Inflammatory macrophage treated with lipopolysaccharide for 1 hour (primary cell): ENCODE measurements around the gene BRAF.
A peak's percentile ranks its signal among the peaks of the same experiment; 100 is the strongest.
"Not testable (repeated sequence)": the region's sequence is repeated elsewhere in the genome, so short reads cannot be mapped to it uniquely, and the experiment has no call there.

Source experiments
- DNase-seq, 2 donors: peaks; one replicate each; pipeline ENCODE4 v3.0.0-alpha.2; 2020 to 2022

BRAF gene

GRCh38 chr7:140873434-140873833 lies 51.3 kb downstream of the BRAF start:
- DNase-seq, result no peak

- DNase-seq, result no peak
Measured at GRCh38 chr7:140870003-140870402, 54.7 kb downstream of the BRAF start.

- DNase-seq, result no peak
Measured at GRCh38 chr7:140869430-140869829, 55.3 kb downstream of the BRAF start.

- DNase-seq, result no peak
Measured at GRCh38 chr7:140867467-140868462, 57.0 kb downstream of the BRAF start.

GRCh38 chr7:140866926-140867325 lies 57.8 kb downstream of the BRAF start:
- no peak for DNase-seq

GRCh38 chr7:140864732-140865131 lies 60.0 kb downstream of the BRAF start:
- no peak for DNase-seq

- no peak for DNase-seq
Measured at GRCh38 chr7:140863867-140864266, 60.9 kb downstream of the BRAF start.

GRCh38 chr7:140863184-140863583 lies 61.5 kb downstream of the BRAF start:
- DNase-seq, result no peak

- no peak for DNase-seq
Measured at GRCh38 chr7:140857048-140857447, 67.7 kb downstream of the BRAF start.

GRCh38 chr7:140841166-140841715 lies 83.5 kb downstream of the BRAF start:
- no peak for DNase-seq

GRCh38 chr7:140831724-140832123 lies 93.0 kb downstream of the BRAF start:
- no peak for DNase-seq

GRCh38 chr7:140829720-140830119 lies 95.0 kb downstream of the BRAF start:
- no peak for DNase-seq

GRCh38 chr7:140828741-140829140 lies 96.0 kb downstream of the BRAF start:
- no peak for DNase-seq

GRCh38 chr7:140817383-140817782 lies 107.3 kb downstream of the BRAF start:
- not testable (repeated sequence) for DNase-seq

- DNase-seq, result peak; percentile 37 to 87
Measured at GRCh38 chr7:140810830-140811556, 113.7 kb downstream of the BRAF start.

GRCh38 chr7:140810385-140810784 lies 114.3 kb downstream of the BRAF start:
- no peak for DNase-seq

- no peak for DNase-seq
Measured at GRCh38 chr7:140778975-140779374, 145.8 kb downstream of the BRAF start.

GRCh38 chr7:140778568-140778967 lies 146.2 kb downstream of the BRAF start:
- no peak for DNase-seq

GRCh38 chr7:140774371-140774770 lies 150.4 kb downstream of the BRAF start:
- no peak for DNase-seq

GRCh38 chr7:140773104-140773503 lies 151.6 kb downstream of the BRAF start:
- no peak for DNase-seq

GRCh38 chr7:140771826-140772225 lies 152.9 kb downstream of the BRAF start:
- no peak for DNase-seq

GRCh38 chr7:140769852-140770251 lies 154.9 kb downstream of the BRAF start:
- no peak for DNase-seq

GRCh38 chr7:140767418-140767817 lies 157.3 kb downstream of the BRAF start:
- DNase-seq, result no peak

GRCh38 chr7:140765441-140765840 lies 159.3 kb downstream of the BRAF start:
- not testable (repeated sequence) for DNase-seq
